HT1080 (cell line): Measurements from ENCODE around the gene BRWD1. TPM values are rescaled to one million over a fixed set of nuclear protein-coding genes. Genes with fewer than 3 reads are reported as not detected.

Source experiments
- DNase-seq: peaks from one replicate; pipeline ENCODE4 v3.0.0-alpha.2; 2015; ENCODE audit warnings: low read depth
- total RNA-seq: library from RNA; depleted of rRNA; stranded (reverse); fragments of >200 nt; shearing (Covaris generic); gene quantifications from 2 replicates; pipeline ENCODE4 v1.2.3, GENCODE V29; 2014

BRWD1 gene
- total RNA-seq, 1 experiment from 2014 or later: 14.6 TPM

DNA sequence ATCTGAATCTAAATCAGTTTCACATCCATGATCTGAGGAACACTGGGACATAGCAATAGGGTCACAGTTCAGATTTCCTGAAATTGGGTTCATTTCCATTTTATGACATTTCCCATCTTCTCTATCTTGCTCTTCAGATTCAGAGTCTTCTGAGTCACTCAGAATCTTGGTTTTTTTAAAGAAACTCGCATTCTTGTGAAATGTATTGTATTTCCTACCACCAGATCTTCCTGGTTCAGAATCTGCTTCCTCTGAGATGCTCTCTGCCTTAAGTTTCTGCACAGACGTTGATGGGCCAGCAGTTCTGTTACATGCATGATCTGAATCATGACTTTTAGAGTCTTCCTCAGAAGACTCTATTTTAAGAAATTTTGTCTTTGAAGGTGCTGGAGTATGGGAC lies 114.6 kb downstream of the BRWD1 start:
- DNase-seq: no peak

DNA sequence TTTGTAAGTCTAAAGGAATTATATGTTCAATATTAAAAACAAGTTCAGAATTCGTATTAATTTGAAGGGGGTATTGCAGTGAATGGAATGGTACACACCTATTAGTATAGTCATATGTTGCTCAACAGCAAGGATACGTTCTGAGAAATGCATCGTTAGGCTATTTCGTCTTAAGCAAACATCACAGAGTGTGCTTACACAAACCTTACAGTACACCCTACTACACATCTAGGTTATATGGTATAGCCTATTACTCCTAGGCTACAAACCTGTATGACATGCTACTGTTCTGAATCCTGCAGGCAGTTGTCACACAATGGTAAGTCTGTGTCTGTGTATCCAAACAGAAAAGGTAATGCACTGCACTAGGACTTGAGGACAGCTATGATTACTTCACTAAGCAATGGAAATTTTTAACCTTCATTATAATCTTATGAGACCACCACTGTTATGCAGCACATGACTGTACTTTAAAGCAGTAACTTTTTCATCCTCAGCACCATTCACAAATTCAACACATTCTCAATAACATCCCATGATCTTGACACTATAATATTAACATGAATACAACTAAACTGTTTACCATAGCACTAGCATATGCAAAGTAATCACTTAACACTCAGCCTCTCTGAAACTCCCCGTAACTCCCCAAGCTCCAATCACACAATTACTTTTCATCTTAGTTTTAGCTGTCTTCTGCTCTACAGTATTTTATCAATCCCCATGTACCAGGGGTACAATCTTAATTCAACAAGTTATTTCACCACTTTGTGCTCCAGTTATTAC lies 115.8 kb downstream of the BRWD1 start:
- DNase-seq: no peak

DNA sequence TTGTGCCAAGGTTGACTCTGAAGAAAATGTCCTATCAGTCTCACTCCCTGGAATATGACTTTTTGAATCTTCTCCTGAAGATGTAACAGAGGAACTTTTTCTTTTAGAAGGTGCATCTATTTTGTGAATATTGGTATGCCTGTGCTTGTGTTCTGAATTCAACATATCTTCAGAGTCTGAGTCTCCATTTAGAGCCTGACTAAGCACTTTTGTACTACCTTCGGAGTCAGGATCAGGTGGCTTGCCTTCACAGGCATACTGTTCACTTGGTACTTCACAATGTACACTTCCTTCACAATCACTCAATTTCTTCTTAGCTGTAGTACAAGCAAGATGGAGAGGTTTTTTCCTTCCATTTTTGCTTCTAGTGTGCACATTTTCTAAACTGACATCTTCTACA lies 116.6 kb downstream of the BRWD1 start:
- DNase-seq: no peak

DNA sequence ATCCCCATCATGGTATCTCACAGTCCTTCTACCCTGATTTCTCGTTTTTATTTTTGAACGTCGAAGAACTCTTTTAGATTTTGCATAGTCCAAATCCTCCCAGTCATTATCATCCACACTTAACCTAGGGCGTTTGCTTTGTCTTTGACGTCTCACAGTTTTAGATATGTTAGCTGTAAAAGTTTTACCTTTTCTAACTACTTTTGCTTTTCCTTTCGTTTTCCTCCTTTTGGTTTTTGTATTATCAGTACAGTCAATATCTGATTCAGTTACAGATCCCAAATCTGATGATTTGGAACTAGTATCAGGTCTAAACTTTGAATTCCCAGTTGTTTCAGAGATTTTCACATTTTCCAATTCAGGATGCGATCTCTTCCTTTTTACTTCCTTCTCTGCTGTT lies 117.1 kb downstream of the BRWD1 start:
- no peak for DNase-seq

DNA sequence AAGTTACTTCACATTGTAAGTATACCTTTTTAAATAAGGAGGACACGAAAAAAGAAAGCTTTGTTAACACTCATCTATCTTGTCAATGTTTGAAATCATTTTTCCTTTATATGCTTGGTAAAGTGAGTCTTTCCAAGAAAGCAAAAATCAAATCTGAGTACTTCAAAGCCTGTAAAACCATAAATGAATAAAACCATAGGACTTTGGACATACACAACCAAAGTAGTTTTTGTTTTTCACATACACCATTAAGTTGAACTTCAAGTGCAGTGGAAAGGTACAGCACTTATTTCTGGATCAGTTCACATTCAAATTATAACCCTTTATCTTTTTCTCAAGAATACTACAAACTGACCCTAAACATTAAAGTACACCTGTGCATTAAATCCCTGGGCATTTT lies 120.1 kb downstream of the BRWD1 start:
- DNase-seq: no peak

DNA sequence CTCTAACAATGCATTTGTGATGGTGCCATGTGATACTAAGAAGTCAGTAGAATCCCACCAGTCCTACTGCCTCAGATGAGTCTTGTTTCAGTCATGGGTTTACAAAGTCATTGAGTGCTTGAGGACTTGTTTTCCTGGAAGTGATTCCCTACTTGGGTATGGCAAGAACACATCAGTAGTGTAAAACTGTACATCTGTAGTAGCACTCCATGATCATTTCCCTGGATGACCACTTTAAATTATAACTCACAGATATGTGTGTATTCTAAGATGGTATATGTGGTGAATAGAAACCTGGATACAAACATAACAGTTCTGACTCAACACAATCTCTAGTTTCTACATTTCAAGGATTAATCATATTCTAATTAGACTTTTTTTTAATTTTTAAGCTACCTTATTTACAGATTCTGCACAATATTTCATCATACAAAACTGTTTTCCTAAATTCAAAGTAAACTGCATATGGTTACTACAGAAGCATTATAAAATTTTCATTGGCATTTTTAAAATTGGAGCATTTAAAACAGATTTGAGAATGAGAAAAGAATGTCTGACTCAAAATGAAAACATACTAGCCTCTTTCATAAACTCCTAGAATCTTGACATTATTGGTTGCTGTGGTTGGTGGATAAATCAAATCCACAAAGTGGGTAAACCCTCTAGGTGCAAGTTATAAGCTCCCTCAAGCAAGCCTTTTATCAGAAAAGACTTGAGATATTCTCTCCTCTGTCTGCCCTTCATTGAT lies 123.4 kb downstream of the BRWD1 start:
- DNase-seq: peak; percentile 19

DNA sequence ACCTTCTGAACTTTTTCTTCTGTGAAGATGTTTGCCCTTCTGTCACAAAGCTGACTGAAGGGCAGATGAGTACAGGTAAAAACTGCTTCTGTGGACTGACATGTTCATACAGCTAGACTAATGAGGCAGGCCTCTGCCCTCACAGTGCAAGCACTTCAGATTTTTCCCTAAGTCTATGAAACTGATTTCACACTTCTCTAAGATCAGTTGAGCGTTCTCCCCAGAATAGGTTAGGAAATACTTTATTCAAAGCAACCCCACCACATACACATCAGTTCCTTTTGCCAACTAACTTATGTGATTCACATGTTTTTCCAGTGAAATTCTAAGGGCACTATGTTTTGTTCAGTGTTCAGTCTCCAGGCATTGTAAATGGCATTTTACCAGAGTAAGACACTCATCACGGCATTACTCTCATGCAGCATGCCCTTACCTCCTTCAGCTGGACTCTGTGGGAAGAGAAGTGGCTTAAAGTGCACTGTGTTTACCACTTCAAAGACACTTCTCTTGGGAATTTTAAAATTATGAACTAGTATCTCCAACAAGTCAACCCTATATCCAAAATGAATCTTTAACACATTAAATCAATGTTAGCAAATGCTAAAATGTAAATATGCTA lies 124.8 kb downstream of the BRWD1 start:
- no peak for DNase-seq

DNA sequence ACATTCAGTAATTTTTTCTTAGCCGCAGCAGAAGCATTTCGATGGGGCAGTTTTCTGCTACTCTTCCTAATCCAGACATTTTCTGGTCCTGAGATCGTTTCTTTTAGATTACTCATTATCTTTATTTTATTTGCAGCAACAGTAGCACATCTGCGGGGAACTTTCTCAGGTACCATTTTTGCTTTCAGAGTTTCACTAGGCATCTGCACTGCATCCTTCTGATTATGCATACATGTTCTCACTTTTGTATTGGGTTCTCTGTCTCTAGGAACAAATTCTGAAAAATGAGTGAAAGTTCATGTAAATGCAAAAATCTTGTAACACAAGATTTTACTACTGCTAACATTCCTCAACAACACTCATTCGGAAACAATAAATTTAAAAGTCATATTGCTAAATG lies 126.3 kb downstream of the BRWD1 start:
- DNase-seq: no peak

DNA sequence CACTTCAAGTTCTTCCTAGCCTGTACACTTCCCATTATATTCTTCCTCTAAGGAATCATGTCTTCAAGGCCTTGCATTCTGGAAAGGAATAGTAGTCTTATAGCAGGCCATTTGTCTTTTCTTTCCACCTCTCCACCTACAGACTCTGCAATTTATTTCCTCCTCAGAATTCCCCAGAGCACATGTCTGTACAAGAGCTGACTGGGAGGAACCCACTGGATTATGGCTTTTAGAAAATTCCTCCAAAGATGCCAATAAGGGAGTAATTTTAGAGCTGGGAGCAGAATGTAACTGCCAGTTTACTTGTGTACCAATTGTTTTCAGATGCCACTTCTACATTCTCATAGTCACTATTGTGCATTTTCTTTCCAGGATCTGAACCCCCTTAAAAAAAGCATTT lies 126.8 kb downstream of the BRWD1 start:
- DNase-seq: no peak

DNA sequence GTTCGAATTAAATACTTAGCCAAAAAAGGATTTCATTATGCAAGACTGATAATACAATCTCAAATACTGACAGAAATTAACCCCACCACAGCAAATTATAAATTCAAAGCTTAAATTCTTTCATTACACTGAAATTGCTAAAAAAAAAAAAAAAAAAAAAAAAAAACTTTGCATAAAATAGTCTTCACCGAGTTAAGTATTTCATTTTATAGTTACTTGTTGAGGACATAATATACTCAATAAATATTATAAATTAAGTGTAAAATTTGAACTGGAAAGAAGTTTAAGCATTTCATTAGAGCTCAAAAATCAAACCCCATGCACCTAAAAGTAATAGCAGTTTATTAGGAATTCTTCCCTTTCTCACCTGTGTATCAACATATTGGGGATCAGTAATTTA lies 128.3 kb downstream of the BRWD1 start:
- no peak for DNase-seq

DNA sequence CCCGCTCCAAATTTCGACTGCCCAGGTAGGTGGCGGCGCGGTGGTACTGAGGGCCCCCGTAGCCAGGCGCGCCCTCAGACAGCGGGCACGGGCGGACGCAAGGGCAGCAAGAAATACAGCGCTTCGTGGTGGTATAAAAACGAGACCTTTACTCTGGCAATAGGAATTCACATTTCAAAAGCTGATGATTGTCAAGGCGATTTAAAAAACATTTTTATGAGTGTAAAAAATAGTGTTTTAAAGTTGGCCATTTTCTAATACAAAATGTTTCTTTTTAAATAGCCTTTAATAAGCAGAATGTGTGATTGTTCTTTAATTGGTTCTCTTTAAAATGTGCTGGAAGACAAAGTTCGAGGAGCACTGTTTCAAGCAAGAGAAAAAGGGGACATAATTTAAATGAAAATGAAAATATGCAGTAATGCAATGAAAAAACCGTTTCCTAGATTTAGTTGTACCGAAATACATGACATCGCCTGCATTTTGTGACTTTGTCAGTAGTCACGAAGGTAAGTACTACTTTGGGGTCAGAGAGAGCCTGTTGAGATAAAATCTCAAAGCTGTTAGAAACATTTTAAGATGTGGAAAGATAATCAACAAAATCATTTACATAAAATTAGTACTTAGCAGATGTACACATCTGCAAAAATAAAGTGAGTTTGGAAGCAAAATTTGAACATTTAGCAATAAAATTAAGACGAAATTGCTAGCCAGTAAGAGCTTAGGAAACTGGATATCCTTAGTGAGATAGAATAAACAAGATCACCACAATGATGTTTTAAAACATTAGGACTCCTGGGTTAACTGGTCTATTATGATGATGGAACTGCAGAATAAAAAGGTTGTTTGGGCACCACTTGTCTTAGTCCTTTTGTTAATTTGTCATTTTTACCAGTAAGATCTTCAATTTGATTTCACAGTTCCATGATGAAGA lies 129.1 kb downstream of the BRWD1 start:
- DNase-seq: no peak

DNA sequence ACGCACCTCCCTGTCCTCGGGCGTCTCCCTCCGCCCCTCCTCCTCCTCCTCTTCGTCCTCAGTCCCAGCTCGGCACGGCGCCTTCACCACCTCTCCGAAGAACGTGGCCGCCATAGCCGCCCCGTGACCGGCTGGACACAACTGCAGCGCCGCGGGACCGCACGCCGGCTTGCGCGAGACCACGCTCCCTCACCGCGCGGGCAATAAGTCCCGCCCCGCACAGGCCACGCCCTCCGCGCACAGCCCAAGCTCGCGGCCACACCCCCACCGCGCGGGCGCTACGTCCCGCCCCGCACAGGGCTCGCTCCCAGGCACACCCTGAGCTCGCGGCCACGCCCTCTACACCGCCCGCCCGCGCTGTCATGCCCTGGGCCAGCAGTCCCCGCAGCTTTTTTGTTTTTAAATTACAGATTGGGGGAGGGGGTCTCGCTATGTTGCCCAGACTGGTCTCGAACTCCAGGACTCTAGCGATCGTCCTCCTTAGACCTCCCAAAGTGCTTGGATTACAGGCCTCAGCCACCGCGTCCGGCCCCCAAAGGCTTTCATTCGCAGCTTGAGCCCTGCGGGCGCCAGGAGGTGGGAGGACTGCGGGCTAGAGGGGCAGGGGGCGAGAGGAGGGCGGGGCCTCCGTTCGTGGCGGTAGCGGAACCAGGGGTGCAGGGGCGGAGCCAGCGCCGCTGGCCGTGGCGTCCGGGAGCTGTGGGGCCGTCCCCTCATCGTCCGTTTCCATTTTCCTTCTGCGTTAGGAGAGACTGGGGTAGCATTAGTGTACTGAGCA lies 130.0 kb downstream of the BRWD1 start, which contains the start of gene PSMG1:
Gene PSMG1, minus strand, starts transcription at position 180 of the 778 bp plus-strand sequence. Its CDS starts 66 bp downstream, at position 114.
- DNase-seq: peak; percentile 94

- peak; percentile 18 for DNase-seq
Measured at GRCh38 chr21:39182484-39183271, 130.8 kb downstream of the BRWD1 start.

- no peak for DNase-seq
Measured at GRCh38 chr21:39182016-39182415, 131.4 kb downstream of the BRWD1 start.

DNA sequence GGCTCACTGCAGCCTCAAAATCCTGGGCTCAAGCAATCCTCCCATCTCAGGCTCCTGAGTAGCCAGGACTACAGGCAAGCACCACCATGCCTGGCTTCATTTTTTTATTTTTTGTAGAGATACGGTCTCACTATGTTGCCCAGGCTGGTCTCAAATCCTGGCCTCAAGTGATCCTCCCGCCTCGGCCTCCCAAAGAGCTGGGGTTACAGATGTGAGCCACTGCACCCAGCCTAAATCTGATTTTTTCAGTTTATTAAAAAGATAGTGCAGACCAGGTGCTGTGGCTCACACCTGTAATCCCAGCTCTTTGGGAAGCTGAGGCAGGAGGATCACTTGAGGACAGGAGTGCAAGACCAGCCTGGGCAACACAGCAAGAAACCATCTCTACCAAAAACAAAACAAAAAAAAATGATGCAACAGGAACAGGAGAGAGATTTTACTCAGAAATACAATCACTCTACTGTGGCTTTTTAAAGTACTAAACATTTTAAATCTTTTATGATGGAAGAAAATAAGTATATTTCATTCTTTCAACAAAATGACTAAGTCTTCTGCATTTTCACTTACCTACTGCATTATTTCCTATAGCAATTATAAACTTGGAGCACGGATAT lies 132.1 kb downstream of the BRWD1 start:
- DNase-seq: no peak

GRCh38 chr21:39180429-39181019 lies 132.9 kb downstream of the BRWD1 start:
- DNase-seq: no peak

- no peak for DNase-seq
Measured at GRCh38 chr21:39178421-39178820, 135.0 kb downstream of the BRWD1 start.

DNA sequence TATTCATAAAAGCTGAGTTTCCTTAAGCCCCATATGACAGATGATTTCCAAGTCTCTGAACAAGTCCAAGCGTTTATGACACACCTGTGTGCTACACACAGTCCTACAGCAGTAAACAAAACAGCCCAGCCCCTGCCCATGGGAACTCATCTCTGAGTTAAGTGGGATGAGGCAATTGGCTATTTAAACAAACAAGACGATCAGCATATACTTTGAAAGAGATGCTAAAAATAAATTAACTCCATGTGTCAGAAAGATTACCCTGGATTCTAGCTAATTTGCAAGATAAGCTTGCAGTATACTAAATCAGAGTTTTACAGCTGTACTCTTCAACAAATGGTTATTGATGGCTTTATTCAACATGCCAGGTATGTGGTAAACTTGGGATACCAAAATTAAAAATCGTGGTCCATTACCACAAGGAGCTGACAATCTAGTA lies 137.1 kb downstream of the BRWD1 start:
- DNase-seq: no peak

- no peak for DNase-seq
Measured at GRCh38 chr21:39175665-39176064, 137.8 kb downstream of the BRWD1 start.
